H54 (cell line): ENCODE measurements around the gene TAS2R40.
"Not testable (repeated sequence)": the region's sequence is repeated elsewhere in the genome, so short reads cannot be mapped to it uniquely, and the experiment has no call there.

Experiments
- DNase-seq: peaks from one replicate; pipeline ENCODE4 v3.0.0; 2011; ENCODE audit warnings: low spot score, mixed read lengths; ENCODE audit not compliant: insufficient read length
- FAIRE-seq: peaks from 3 replicates; lab custom pipeline; 2011; peaks lifted over from hg19 to GRCh38; lab: Jason Lieb, UNC
- POLR2A ChIP-seq: IDR thresholded peaks from 2 replicates; pipeline ENCODE4 v1.6.1; 2011; ENCODE audit warnings: low read depth, mild to moderate bottlenecking, low read length

TAS2R40 gene

GRCh38 chr7:143210541-143210940 lies 11.3 kb upstream of the TAS2R40 start:
- DNase-seq (no peak), FAIRE-seq (no peak)
- TF ChIP-seq POLR2A, result no peak

- DNase-seq, FAIRE-seq: not testable (repeated sequence)
Measured at GRCh38 chr7:143213478-143213877, 8.4 kb upstream of the TAS2R40 start.

DNA sequence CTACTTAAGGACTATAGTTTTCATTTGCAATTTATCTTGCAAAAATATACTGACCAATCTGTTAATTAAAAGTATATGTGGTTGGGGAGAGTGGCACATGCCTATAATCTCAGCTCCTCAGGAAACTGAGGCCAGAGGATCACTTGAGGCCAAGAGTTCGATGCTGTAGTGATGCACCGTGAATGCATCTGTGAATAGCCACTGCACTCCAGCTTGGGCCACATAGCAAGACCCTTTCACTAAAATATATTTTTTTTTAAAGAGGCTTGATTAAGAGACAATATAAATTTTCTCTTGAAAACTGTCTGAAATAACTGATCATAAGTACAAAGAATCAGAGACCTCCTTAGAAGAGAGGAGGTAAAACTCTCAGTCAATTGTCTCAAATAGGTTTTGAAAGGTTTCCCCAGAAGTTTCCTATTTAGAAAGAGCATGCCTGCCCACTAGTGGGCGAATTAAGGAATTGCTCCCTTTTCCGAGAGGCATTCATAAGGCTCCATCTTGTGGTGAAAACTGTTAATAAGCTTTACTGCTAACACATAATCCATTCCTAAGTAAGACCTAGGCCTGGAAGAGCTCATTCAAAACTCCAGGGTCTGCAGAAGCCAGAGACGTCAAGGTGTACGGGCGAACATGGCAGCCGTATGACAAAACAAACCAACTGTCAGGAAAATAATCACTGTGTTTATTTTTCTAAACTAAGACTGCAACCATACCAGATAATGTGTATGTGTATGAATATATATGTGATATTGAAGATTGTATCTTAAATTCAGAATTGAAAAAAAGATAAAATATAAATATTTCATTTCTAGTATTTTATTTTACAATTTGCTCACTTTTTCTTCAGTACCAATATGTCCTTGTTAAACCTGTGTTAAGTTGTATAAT lies 6.8 kb upstream of the TAS2R40 start:
- TF ChIP-seq POLR2A, result no peak
- DNase-seq (peak; percentile 35), FAIRE-seq (peak; percentile 87)

- no peak for DNase-seq
- TF ChIP-seq POLR2A, result no peak
- no peak for FAIRE-seq
Measured at GRCh38 chr7:143216151-143216550, 5.7 kb upstream of the TAS2R40 start.

DNA sequence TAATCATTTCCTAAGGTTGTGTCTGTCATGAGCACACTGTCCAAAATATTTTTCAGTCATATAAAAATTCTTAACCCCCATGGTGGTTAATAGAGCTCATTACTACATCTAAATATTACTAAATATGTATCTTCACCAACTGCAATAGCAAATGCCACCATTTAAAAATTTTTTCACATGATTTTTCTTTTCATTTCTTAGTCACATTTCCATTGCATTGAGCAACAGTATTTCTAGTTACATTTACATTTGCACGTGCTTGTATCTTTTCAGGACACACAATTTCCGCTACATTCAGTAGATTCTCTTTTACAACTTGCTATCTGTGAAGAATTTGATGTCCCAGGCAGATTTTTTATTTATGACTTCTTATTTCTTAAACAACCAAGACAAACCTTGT lies 5.2 kb upstream of the TAS2R40 start:
- DNase-seq (no peak), FAIRE-seq (no peak)
- no peak for TF ChIP-seq POLR2A

DNA sequence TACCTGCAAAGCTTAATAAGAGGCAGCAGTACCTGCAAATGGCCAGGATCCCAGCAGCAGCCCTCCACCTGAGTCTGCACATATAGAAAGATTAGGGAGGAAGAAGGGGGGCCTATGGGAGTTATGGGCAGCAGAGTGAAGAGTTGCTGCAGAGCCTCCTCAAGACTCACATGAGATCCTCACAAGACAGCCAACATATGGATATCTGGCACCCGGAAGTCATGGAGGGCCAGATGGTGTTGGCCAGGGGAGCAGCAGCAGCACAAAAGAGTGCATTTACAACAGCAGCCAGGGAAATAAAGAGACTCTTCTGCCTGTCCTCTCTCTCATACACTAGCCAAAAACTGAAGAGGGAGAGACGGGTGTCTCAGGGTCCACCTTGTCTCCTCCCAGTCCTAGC lies 4.0 kb upstream of the TAS2R40 start:
- FAIRE-seq (no peak), DNase-seq (no peak)
- no peak for TF ChIP-seq POLR2A

DNA sequence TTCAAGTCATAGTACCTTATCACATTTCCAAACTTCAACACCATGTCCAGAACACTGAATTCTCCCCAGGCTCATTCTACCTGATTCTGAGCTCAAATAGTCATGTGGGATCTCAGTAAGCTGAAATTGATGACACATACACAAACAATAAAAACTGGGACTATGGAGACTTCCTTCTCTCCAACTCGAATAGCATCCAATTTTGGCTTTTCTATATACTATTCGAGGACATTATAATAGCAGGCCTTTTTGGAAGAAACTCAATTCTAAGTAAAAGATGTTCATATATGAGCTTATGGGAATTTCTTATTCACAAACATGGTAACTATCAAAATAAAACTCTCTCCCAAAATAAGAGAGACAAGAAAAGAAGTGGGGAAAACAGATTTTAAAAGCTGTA lies 551 bp upstream of the TAS2R40 start:
- FAIRE-seq (no peak), DNase-seq (no peak)
- TF ChIP-seq POLR2A, result no peak

DNA sequence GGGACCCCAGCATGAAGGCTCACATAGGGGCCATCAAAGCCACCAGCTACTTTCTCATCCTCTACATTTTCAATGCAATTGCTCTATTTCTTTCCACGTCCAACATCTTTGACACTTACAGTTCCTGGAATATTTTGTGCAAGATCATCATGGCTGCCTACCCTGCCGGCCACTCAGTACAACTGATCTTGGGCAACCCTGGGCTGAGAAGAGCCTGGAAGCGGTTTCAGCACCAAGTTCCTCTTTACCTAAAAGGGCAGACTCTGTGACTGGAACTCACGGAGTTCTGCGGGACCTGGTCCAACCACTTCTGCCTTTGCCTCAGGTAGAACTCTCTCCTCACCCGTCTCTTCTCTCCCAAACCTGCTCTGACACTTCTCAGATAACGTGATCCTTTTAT lies 945 bp downstream of the TAS2R40 start:
- DNase-seq (no peak), FAIRE-seq (no peak)
- TF ChIP-seq POLR2A, result no peak

DNA sequence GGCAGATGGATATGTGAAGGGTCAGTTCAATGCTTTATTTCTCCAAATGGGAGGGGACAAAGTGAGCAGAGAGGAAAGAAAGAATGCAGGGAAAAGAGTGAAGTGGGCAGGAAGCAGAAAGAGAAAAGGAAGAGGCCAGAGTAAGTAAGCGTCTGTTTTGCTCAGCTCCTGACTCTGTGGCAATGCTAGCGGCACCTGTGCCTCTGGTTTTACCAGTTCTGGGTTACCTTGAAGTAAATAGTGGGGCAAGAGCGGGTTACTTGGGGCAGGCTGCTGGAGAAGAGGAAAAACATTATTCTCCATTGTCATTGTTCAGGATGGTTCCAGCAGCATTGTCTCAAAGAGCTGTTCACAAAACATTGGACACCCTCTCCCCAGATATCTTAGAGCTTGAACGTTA lies 1.9 kb downstream of the TAS2R40 start:
- no peak for FAIRE-seq
- DNase-seq, result no peak
- TF ChIP-seq POLR2A, result no peak

DNA sequence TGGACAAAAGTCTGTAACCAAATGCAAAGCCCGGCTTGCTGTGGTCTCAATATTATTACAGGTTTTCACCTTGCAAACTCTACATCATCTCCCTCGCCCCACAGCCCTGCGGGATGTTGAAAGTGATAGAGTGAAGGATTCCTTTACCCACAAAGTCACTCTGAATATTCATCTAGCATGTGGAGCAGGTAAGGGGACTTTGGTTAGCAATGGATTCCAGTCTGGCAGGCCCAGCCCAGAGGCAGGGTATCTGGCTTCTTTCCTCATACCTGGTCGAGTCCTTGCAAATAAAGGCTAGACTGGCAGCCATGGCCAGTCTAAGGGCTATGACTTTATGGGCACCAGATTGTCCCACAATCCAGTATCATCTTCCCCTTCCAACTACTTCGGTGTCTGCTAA lies 3.2 kb downstream of the TAS2R40 start:
- no peak for TF ChIP-seq POLR2A
- no peak for FAIRE-seq

GRCh38 chr7:143227806-143228205 lies 6.0 kb downstream of the TAS2R40 start:
- FAIRE-seq, result no peak

More for the DNA sequence above, 3.2 kb downstream of the TAS2R40 start:
- DNase-seq, result no peak

DNA sequence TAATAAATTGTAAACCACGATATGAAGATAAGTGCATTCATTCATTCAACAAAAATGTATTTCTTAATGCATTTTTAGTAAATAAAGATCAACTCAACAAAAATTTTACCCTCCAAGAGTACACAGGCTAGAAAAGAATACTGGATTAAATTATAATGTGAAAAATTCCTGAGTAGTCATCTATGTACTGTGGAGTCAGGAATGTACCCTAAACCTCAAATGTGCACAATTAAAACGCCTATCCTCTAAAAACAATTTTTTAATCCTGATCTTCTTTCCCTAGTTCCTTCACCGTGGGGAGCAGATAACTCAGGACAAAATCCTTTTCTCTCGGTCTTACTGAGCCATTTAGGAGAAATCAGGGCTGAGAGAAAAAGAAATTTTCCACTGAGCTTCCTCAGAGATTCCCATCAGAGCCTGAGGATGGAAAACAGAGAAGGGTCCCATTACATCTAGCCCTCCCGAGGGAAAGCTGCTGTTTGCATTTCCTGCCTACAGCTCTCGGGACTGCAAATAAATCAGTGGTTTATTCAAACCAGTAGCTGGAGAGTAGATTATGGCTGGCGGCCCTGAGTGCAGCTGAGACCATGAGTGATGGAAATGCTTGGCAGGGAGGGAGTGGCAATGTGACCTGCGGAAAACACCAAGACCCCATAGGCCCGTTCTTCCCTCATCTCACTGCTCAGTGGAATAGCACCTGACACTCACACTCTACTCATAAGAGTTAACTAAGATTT lies 7.4 kb downstream of the TAS2R40 start:
- no peak for DNase-seq
- no peak for TF ChIP-seq POLR2A
- FAIRE-seq, result no peak

More at GRCh38 chr7:143227806-143228205, 6.0 kb downstream of the TAS2R40 start:
- no peak for TF ChIP-seq POLR2A
- DNase-seq, result no peak

DNA sequence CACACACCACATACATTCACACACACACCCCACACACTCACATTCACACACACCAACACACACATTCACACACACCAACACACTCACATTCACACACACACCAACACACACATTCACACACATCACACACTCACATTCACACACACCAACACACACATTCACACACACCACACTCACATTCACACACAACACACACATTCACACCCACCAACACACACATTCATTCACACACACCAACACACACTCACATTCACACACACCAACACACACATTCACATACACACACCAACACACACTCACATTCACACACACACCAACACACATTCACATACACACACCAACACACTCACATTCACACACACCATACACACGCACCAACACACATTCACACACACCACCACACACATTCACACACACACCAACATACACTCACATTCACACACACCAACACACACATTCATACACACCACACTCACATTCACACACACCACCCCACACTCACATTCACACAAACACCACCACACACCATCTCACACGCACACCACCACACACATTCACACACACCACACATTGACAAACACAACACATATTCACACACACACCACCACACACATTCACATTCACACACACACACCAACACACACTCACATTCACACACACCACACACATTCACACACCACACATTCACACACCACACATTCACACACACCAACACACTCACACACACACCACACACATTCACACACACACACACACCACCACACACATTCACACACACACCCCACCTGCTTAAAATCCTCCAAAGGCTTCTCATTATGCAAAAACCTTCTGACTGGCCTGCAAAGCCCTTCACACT lies 9.0 kb downstream of the TAS2R40 start:
- TF ChIP-seq POLR2A, result no peak
- DNase-seq (no peak), FAIRE-seq (peak; percentile 50)
